GM21367 (cell line): Measurements from ENCODE around the gene CDK5RAP3.

Experiments used
- ATAC-seq: cut with Tn5 transposase; IDR thresholded peaks from one replicate; pipeline ENCODE4 v1.9.1; 2021; ENCODE audit not compliant: unreplicated experiment

Gene CDK5RAP3

DNA sequence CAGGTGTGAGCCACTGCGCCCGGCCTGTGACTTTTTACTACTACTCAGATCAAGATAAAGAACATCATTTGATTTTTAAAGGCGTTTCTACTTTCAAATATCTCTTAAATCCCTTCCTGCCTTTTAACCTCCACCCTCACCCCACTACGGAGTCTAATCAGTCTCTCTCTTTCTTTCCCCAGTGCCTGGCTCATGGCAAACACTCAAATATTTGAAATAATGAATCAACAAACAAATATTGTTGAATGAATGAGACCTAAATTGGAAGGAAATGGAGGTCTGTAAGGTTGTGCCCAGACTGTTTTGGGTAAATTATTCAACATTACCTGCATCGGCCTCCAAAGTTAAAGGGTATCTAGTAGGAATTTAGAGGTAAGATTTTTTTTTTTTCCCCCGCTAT, 52.0 kb downstream of the CDK5RAP3 start:
- ATAC-seq: no peak

DNA sequence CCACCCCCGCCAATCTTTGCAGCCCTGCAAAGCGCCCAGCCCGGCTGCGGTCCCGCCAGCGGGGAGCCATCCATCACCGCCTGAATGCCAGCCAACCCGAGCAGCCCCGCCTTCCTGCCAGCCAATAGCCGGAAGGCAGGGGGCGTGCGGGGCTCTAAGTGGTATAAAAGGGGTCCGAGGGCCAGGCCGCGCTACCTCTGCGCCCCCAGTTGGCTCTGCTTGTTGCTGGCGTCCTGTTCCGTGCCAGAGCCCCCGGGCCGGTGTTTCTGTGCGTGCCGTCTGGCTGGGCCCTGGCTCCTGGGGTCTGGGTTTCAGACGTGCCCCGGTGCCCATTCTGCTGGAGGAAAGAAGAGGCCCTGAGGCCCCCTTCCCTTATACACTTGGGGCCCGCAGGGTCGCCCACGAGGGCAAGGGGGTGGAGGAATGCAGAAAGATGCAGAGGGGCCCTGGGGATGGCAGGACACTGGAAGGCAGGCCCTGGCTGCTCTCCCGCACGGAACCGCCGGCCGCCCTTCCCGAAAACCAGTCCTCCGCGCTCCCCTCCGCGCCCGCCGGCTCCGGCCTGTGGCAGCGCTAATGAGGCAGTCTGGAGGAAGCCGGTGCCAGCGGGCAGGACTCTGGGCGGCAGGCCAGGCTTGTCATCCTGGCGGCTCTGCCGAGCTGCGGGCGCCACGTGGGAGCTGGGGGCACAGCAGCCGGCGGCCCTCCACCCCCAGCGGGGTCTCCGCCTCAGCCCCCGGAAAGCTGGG, 52.7 kb downstream of the CDK5RAP3 start:
- ATAC-seq: no peak

DNA sequence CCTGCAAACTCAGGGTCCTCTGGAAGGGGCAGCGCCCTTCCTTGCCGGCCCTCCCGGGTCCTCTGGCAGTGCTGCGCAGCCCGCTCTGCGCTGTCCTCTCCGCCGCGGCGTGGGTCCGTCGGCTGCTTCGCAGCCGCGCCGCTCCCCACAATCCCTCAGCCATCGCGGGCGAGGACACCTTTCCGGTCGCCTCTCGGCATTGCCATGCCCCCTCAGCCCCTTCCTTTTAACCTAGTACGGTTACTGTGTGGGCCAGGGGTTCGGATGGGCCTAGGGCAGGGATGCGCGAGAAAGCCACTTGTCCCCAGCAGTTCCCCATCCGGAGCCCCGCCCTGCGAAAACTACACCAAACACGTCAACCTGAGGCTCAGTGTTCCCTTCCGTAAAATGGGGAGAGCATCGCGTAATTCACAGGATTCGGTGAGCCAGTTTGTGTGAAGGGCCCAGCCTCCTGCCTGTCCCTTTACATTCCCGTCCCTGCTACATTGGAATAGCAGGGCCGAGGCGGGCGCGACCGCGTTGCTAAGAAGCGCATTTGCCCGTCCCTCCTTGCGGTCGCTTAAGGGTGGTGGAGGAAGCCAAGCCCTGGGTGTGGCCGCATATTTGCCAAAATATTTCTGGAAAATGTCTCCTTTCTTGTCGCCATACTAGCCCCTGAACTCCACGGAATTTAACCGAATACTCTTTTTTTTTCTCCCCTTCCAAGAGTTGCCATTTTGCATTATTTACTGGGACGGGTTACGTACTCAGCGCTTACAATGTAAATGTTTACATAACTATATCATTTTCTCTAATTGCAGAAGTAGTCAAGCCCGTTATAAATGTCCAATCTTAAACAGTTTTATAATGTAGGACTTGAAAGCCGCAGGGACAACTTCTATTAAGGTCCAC, 53.5 kb downstream of the CDK5RAP3 start:
- no peak for ATAC-seq

GRCh38 chr17:48025040-48025903, 54.4 kb downstream of the CDK5RAP3 start:
- no peak for ATAC-seq

GRCh38 chr17:48025904-48026501, 55.1 kb downstream of the CDK5RAP3 start:
- no peak for ATAC-seq

DNA sequence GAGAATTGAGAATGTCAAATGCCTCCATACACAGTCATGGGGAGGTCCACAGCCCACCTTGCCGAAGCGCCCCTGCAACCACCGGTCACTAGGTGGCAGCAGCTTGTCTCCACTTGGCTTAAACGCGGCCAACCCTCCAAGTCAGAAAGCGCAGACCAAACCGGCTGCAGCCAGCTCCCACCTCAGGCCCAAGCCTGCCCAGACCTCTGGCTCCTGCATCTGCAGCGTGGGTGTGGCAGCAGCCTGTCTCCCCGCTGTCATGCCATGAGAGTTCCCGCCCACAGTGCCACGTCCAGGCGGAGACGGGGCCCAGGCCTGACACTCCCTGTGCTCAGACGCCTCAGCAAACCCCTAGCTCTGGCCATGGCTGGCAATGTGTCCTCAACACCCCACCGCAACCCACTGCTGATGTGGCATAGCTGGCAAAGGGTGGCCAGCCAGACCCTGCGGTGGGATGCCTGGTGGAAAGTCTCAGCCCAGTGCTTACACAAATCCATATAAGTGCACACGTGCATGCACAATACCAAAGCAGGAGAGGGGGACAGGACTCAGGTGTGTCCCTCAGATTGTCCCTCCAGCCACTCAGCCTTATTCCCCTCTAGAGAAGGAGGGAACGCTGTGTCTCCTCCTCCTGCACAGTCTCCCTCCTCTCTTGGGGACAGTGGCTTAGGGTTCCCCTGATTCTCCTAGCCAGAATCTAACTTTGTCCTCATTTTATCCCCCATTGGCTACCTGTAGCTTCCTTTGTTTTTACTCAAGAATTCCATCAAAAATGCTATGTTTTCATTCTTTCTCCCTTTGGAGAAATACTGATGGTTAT, 55.8 kb downstream of the CDK5RAP3 start:
- no peak for ATAC-seq

DNA sequence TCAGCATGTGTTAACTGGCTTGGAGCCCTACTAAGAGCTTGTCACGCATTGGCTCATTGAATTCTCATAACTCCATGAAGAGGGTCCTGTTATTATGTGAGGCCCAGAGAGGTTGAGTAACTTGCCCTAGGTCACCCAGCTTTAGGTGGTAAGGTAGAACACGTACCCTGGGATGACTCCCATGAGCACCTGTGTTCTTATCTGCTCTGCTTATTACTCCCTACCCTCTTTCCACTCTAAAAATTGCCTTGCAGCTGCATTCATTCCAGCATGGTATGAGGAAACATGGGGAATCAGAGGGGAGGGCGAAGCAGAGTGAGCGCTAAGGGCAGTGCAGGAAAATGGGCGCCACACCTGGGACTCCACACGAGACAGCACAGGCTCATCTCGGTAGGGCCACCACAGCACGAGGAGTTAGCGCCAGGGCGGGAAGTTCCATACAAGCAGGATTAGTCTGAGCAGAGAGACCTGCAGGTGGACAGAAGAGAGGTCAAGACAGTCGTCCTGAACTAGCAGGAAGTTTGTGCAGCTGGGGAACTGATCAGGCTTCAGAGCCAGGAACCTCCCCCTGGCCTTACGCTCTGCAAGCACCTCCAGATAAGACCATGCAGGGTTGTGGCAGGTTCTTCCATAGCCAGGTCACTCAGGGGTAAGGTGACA, 56.5 kb downstream of the CDK5RAP3 start:
- ATAC-seq: no peak

- ATAC-seq: no peak
Observed at GRCh38 chr17:48028736-48029135, 57.8 kb downstream of the CDK5RAP3 start.

DNA sequence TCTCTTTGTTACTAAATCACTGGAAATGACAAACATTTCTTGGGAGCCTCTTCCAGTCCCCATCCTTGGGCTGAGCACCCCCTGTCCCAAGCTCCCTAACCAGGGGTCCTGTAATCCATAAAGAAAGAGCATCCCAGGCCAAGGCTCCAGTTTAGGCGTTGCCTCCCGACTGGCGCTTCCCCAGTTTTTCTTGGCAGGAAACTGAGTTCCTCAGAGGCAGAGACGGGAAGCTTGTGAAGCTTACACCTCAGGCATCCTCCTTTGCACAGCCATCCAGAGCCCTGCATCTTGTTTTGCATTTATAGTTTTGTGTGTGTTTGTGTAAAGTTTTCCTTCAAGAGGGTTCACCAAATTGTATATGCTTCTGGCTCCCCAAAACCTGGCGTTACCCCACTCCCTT, 59.6 kb downstream of the CDK5RAP3 start:
- ATAC-seq: no peak
